Measurements from ENCODE around the gene IL36B.

DNA sequence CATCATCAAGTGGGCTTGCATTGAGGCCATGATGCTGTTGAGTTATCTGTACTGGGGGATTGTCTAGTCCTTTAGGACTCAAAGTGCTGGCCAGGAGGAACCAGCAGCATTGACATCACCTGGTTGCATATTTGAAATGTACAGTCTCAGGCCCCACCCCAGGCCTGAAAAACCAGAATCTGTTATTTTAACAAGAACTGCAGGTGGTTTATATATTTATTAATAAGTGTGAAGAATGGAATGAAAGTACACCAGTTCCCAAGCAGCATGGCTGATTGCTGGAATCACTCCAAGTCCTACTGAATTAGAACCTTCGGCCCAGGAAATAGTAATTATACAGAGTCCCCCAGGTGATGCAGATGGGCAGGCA is 17.9 kb upstream of the IL36B start:
- TF ChIP-seq, protein P1, sequence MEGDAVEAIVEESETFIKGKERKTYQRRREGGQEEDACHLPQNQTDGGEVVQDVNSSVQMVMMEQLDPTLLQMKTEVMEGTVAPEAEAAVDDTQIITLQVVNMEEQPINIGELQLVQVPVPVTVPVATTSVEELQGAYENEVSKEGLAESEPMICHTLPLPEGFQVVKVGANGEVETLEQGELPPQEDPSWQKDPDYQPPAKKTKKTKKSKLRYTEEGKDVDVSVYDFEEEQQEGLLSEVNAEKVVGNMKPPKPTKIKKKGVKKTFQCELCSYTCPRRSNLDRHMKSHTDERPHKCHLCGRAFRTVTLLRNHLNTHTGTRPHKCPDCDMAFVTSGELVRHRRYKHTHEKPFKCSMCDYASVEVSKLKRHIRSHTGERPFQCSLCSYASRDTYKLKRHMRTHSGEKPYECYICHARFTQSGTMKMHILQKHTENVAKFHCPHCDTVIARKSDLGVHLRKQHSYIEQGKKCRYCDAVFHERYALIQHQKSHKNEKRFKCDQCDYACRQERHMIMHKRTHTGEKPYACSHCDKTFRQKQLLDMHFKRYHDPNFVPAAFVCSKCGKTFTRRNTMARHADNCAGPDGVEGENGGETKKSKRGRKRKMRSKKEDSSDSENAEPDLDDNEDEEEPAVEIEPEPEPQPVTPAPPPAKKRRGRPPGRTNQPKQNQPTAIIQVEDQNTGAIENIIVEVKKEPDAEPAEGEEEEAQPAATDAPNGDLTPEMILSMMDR (optimal IDR thresholded peaks at IDR 0.05 in 1 of 3, IDR thresholded peaks at IDR 0.05 in 1 of 3, conservative IDR thresholded peaks at IDR 0.05 in 1 of 3; ENCODE audit: extremely low read depth in 1 of 3, insufficient read depth in 2 of 3, low read length in 3 of 3): no peak
- no peak for TF ChIP-seq EZH2 (IDR thresholded peaks at IDR 0.05; ENCODE audit: low read length)
